ENCODE results near the gene DCDC1.
A peak's percentile ranks its signal among the peaks of the same experiment; 100 is the strongest.

The DCDC1 gene

DNA sequence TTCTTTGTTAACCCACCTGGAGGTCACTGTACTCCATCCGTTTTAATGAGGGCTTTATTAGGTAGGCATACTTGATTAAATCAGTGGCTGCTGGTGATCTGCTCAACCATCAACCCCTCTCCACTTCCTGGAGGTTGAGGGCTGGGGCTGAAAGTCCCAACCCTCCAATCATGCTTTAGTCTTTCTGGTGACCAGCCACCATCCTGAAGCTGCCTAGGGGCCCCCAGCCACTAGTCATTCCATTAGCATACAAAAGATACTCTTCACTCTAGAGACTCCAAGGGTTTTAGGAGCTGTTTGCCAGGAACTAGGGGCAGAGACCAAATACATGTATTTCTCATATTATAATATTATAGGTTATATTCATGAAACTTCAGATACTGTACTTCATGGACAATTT lies 13.6 kb upstream of the DCDC1 start:
- peaks cover 9% of the 10 kb centered on the region for H3K4me1 ChIP-seq (ENCODE audit: insufficient read depth, low read length)
- H3K4me3 ChIP-seq (ENCODE audit: low read length), result no peak overlapping the region
- H2AFZ ChIP-seq (ENCODE audit: low read depth, low read length), result no peak overlapping the region
- H3K9me3 ChIP-seq (ENCODE audit: low read length), result peaks cover 5% of the 10 kb centered on the region
- H3K27me3 ChIP-seq (ENCODE audit: insufficient read depth, low read length), result no peaks in the 10 kb centered on the region
- H3K36me3 ChIP-seq (ENCODE audit: insufficient read depth, low read length), result peaks cover 13% of the 10 kb centered on the region

- Histone ChIP-seq H3K4me1 (ENCODE audit: insufficient read depth, low read length) (peaks cover 6% of the 10 kb centered on the region), H3K27me3 (ENCODE audit: insufficient read depth, low read length) (no peaks in the 10 kb centered on the region), H3K36me3 (ENCODE audit: insufficient read depth, low read length) (peaks cover 13% of the 10 kb centered on the region), H3K9me3 (ENCODE audit: low read length) (no peaks in the 10 kb centered on the region), H3K4me3 (ENCODE audit: low read length) (no peak overlapping the region), H2AFZ (ENCODE audit: low read depth, low read length) (no peak overlapping the region)
Observed at GRCh38 chr11:31375879-31376278, 6.3 kb upstream of the DCDC1 start.

DNA sequence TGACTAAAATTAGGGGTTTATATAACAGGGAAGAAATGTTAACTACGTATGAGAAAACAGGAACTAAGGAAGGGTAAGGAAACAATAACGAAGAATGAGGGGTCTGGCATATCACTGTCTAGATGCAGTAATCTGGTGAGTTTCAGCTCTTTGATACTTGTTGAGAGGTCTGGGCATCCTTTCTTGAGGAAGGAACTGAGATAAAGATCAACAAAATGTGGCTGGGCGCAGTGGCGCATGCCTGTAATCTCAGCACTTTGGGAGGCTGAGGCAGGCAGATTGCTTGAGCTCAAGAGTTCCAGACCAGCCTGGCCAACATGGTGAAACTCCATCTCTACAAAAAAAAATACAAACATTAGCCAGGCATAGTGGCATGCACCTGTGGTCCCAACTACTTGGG lies 2.7 kb downstream of the DCDC1 start:
- H3K4me3 ChIP-seq (ENCODE audit: low read length), result no peak overlapping the region
- H3K4me1 ChIP-seq (ENCODE audit: insufficient read depth, low read length), result peaks cover 18% of the 10 kb centered on the region
- H3K9me3 ChIP-seq (ENCODE audit: low read length), result no peaks in the 10 kb centered on the region
- no peak overlapping the region for H2AFZ ChIP-seq (ENCODE audit: low read depth, low read length)
- H3K36me3 ChIP-seq (ENCODE audit: insufficient read depth, low read length), result no peaks in the 10 kb centered on the region
- no peaks in the 10 kb centered on the region for H3K27me3 ChIP-seq (ENCODE audit: insufficient read depth, low read length)

DNA sequence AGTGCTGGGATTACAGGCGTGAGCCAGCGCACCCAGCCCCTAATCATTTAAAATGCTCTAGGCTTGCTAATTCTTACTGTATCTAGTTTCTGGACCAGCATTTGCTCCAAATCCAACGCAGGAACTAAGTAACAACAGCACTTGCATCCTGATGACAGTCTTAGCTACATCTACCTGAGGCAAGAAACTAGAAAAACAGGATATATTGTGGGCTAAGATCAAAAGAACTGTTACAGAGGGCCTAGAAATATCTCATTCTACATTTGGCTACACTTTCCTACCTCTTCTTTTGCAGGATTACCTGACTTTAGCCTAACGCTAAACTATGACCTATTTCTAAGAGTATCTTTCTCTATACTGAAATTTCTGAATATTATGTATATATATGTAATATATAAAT lies 7.8 kb downstream of the DCDC1 start:
- H3K27me3 ChIP-seq (ENCODE audit: insufficient read depth, low read length), result no peaks in the 10 kb centered on the region
- H3K4me1 ChIP-seq (ENCODE audit: insufficient read depth, low read length), result no peaks in the 10 kb centered on the region
- no peaks in the 10 kb centered on the region for H3K36me3 ChIP-seq (ENCODE audit: insufficient read depth, low read length)
- H2AFZ ChIP-seq (ENCODE audit: low read depth, low read length), result no peak overlapping the region
- no peaks in the 10 kb centered on the region for H3K9me3 ChIP-seq (ENCODE audit: low read length)
- no peak overlapping the region for H3K4me3 ChIP-seq (ENCODE audit: low read length)

GRCh38 chr11:31355817-31356216 lies 13.7 kb downstream of the DCDC1 start:
- Histone ChIP-seq H3K36me3 (ENCODE audit: insufficient read depth, low read length) (no peaks in the 10 kb centered on the region), H3K4me1 (ENCODE audit: insufficient read depth, low read length) (no peaks in the 10 kb centered on the region), H3K4me3 (ENCODE audit: low read length) (no peak overlapping the region), H3K27me3 (ENCODE audit: insufficient read depth, low read length) (no peaks in the 10 kb centered on the region), H3K9me3 (ENCODE audit: low read length) (no peaks in the 10 kb centered on the region), H2AFZ (ENCODE audit: low read depth, low read length) (no peak overlapping the region)

GRCh38 chr11:31355131-31355530 lies 14.4 kb downstream of the DCDC1 start:
- no peaks in the 10 kb centered on the region for H3K4me1 ChIP-seq (ENCODE audit: insufficient read depth, low read length)
- no peaks in the 10 kb centered on the region for H3K9me3 ChIP-seq (ENCODE audit: low read length)
- H3K4me3 ChIP-seq (ENCODE audit: low read length), result no peak overlapping the region
- no peak overlapping the region for H2AFZ ChIP-seq (ENCODE audit: low read depth, low read length)
- H3K27me3 ChIP-seq (ENCODE audit: insufficient read depth, low read length), result no peaks in the 10 kb centered on the region
- H3K36me3 ChIP-seq (ENCODE audit: insufficient read depth, low read length), result no peaks in the 10 kb centered on the region

GRCh38 chr11:31351168-31351567 lies 18.4 kb downstream of the DCDC1 start:
- Histone ChIP-seq H3K4me1 (ENCODE audit: insufficient read depth, low read length) (no peaks in the 10 kb centered on the region), H2AFZ (ENCODE audit: low read depth, low read length) (no peak overlapping the region), H3K4me3 (ENCODE audit: low read length) (no peak overlapping the region), H3K9me3 (ENCODE audit: low read length) (peaks cover 2% of the 10 kb centered on the region), H3K36me3 (ENCODE audit: insufficient read depth, low read length) (no peaks in the 10 kb centered on the region), H3K27me3 (ENCODE audit: insufficient read depth, low read length) (no peaks in the 10 kb centered on the region)

- Histone ChIP-seq H3K27me3 (ENCODE audit: insufficient read depth, low read length) (no peaks in the 10 kb centered on the region), H2AFZ (ENCODE audit: low read depth, low read length) (no peak overlapping the region), H3K4me1 (ENCODE audit: insufficient read depth, low read length) (no peaks in the 10 kb centered on the region), H3K9me3 (ENCODE audit: low read length) (peaks cover 3% of the 10 kb centered on the region), H3K4me3 (ENCODE audit: low read length) (no peak overlapping the region), H3K36me3 (ENCODE audit: insufficient read depth, low read length) (no peaks in the 10 kb centered on the region)
Observed at GRCh38 chr11:31340903-31341572, 28.5 kb downstream of the DCDC1 start.

- H3K4me1 ChIP-seq (ENCODE audit: insufficient read depth, low read length), result no peaks in the 10 kb centered on the region
- no peaks in the 10 kb centered on the region for H3K36me3 ChIP-seq (ENCODE audit: insufficient read depth, low read length)
- H3K27me3 ChIP-seq (ENCODE audit: insufficient read depth, low read length), result no peaks in the 10 kb centered on the region
- no peak overlapping the region for H2AFZ ChIP-seq (ENCODE audit: low read depth, low read length)
- H3K4me3 ChIP-seq (ENCODE audit: low read length), result no peak overlapping the region
- peaks cover 4% of the 10 kb centered on the region for H3K9me3 ChIP-seq (ENCODE audit: low read length)
Observed at GRCh38 chr11:31337806-31338205, 31.7 kb downstream of the DCDC1 start.

DNA sequence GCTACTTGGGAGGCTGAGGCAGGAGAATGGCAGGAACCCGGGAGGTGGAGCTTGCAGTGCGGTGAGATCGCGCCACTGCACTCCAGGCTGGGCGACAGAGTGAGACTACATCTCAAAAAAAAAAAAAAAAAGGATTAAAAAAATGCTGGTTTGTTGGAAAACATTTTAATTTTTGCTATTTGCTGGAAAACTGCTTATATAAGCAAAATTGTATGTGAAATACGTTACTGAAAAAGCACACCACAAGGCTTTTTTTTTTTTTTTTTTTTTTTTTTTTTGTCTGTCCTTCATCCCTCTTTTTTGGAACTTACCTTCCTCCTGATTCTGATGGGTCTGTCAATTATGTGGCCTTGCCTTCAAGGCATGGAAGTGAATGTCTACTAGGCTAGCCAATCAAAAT lies 40.8 kb downstream of the DCDC1 start:
- H3K4me3 ChIP-seq (ENCODE audit: low read length), result no peak overlapping the region
- H3K36me3 ChIP-seq (ENCODE audit: insufficient read depth, low read length), result no peaks in the 10 kb centered on the region
- H3K27me3 ChIP-seq (ENCODE audit: insufficient read depth, low read length), result no peaks in the 10 kb centered on the region
- H3K9me3 ChIP-seq (ENCODE audit: low read length), result no peaks in the 10 kb centered on the region
- peaks cover 7% of the 10 kb centered on the region for H3K4me1 ChIP-seq (ENCODE audit: insufficient read depth, low read length)
- no peak overlapping the region for H2AFZ ChIP-seq (ENCODE audit: low read depth, low read length)

- Histone ChIP-seq H2AFZ (ENCODE audit: low read depth, low read length) (no peak overlapping the region), H3K36me3 (ENCODE audit: insufficient read depth, low read length) (no peaks in the 10 kb centered on the region), H3K4me3 (ENCODE audit: low read length) (no peak overlapping the region), H3K27me3 (ENCODE audit: insufficient read depth, low read length) (no peaks in the 10 kb centered on the region), H3K4me1 (ENCODE audit: insufficient read depth, low read length) (peaks cover 7% of the 10 kb centered on the region), H3K9me3 (ENCODE audit: low read length) (no peaks in the 10 kb centered on the region)
Observed at GRCh38 chr11:31327417-31327816, 42.1 kb downstream of the DCDC1 start.

DNA sequence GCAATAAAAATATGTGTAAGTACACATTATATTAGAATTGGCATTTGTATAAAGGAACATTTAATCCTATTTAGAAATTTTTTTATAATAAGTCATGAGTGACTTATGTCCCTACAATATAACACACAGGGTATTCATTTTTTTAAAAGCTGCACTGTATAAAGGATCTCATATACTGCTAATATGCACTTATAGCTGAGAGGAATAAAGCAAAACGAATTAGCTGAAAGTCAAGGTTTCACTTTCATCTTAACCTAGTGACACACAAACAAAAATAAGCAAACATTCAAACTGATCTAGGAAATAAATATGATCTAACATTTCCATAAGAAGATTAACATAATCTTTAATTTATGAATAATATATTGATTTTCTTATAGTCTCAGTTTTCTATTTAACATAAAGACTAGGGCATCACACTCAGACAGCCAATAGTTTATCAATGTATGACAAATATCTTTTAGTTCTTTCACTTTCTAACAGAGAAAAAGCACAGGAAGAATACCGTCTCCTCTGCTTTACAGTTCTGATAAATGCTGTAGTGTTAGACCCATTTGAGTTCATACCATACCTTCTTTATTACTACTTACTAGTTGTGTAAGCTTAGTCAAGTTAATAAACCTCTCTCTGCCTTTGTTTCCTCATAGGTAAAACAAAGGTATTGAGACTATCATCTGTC lies 42.9 kb downstream of the DCDC1 start:
- H3K27me3 ChIP-seq (ENCODE audit: insufficient read depth, low read length), result no peaks in the 10 kb centered on the region
- H3K9me3 ChIP-seq (ENCODE audit: low read length), result no peaks in the 10 kb centered on the region
- H2AFZ ChIP-seq (ENCODE audit: low read depth, low read length), result peak overlapping the region; percentile 36
- H3K4me1 ChIP-seq (ENCODE audit: insufficient read depth, low read length), result peaks cover 7% of the 10 kb centered on the region
- H3K4me3 ChIP-seq (ENCODE audit: low read length), result no peak overlapping the region
- no peaks in the 10 kb centered on the region for H3K36me3 ChIP-seq (ENCODE audit: insufficient read depth, low read length)

GRCh38 chr11:31325160-31325559 lies 44.4 kb downstream of the DCDC1 start:
- H3K9me3 ChIP-seq (ENCODE audit: low read length), result no peaks in the 10 kb centered on the region
- H2AFZ ChIP-seq (ENCODE audit: low read depth, low read length), result no peak overlapping the region
- H3K36me3 ChIP-seq (ENCODE audit: insufficient read depth, low read length), result no peaks in the 10 kb centered on the region
- H3K4me3 ChIP-seq (ENCODE audit: low read length), result no peak overlapping the region
- no peaks in the 10 kb centered on the region for H3K27me3 ChIP-seq (ENCODE audit: insufficient read depth, low read length)
- H3K4me1 ChIP-seq (ENCODE audit: insufficient read depth, low read length), result peaks cover 7% of the 10 kb centered on the region

GRCh38 chr11:31323145-31323544 lies 46.4 kb downstream of the DCDC1 start:
- Histone ChIP-seq H2AFZ (ENCODE audit: low read depth, low read length) (no peak overlapping the region), H3K27me3 (ENCODE audit: insufficient read depth, low read length) (no peaks in the 10 kb centered on the region)

More at GRCh38 chr11:31323145-31323544, 46.4 kb downstream of the DCDC1 start:
- Histone ChIP-seq H3K4me3 (ENCODE audit: low read length) (no peak overlapping the region), H3K9me3 (ENCODE audit: low read length) (no peaks in the 10 kb centered on the region), H3K4me1 (ENCODE audit: insufficient read depth, low read length) (peaks cover 7% of the 10 kb centered on the region), H3K36me3 (ENCODE audit: insufficient read depth, low read length) (no peaks in the 10 kb centered on the region)

All from neuron (in vitro differentiated cells).